GM03348 (cell line): ENCODE results near the gene UBAP2.

ENCODE experiments used
- DNase-seq: peaks from one replicate; pipeline ENCODE4 v3.0.0; 2012; ENCODE audit warnings: low spot score

The UBAP2 gene

DNA sequence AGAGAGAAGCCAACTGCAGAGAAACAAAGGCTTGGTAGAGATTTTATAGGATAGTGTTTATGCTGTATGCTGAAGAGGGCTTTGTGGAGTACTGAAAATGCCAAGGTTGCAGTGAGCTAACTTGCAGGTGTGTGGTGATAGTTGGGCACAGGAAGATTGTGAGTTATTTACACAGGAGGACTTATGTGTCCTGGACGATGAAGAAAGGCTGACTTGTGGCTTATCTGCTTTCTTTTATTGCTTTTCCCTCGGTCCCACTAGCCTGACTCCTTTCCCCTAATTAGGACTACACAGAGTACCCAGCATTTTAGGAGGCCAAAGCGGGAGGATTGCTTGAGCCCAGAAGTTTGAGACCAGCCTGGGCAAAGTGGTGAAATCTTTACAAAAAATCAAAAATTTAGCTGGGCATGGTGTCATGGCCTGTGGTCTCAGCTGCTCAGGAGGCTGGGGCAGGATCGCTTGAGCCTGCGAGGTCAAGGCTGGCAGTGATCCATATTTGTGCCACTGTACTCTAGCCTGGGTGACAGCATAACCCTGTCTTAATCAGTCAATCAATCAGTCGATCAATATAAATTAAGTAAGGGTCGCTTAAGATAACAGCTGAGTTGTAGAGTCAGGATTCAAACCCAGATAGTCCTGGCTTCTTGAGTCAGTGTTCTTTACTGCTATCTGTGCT is 169.9 kb downstream of the UBAP2 start:
- no peak for DNase-seq

DNA sequence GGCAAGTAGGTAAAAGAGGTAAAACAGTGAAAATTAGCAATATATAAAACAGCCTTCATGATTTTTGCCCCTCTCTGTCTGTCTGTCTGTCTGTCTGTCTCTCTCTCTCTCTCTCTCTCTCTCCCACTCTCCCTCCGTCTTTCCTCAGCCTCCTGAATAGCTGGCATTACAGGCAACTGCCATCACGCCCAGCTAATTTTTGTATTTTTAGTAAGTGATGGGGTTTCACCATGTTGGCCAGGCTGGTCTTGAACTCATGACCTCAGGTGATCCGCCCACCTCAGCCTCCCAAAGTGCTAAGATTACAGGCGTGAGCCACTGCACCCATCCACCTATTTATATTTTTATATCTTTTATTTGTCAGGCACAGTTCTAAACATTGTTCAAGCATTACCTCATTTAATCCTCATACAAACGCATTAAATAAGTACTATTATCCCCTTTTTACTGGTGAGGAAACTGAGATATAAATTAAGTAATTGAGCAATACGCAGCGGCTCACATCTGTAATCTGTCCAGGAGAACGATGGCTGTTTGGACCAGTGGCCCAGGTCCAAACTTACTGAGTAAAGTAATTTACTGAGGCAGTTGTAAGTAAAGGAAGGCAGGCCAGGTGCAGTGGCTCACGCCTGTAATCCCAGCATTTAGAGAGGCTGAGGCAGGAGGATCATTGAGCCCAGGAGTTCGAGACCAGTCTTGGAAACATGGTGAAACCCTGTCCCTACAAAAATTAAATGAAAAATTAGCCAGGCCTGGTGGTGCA is 170.8 kb downstream of the UBAP2 start:
- DNase-seq, result no peak
